ENCODE measurements around the gene ELL2.

ELL2 gene

DNA sequence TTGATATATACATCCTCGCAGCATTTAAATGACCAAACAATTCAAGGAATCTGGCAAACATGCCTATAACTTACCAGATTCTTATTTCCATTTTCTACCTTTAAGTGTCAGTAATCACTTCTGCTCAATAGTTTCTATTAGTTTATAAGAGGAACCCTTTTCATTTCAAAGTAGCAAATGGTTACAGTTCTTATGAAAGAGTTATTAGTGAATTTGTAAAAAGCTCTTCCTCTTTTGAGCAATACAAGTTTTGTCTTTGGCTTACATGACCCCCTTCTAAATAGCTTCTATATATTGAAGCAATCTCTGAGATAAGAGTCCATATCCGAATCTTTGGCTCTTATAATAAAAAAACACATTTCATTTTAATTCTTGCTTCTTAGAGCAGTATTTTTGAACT lies 42.0 kb downstream of the ELL2 start:
- DNase-seq (ENCODE audit: low read depth): peak; percentile 7
- H3K4me3 ChIP-seq (ENCODE audit: low read depth, low read length): no peak overlapping the region
- TF ChIP-seq MAX (IDR thresholded peaks at IDR 0.05; ENCODE audit: low read depth, low read length): no peak
- TF ChIP-seq CTCF (IDR thresholded peaks at IDR 0.05; ENCODE audit: low read depth, low read length): no peak
- TF ChIP-seq POLR2A (IDR thresholded peaks at IDR 0.05; ENCODE audit: extremely low read depth, insufficient read length): no peak
- TF ChIP-seq MYC (IDR thresholded peaks at IDR 0.05; ENCODE audit: low read depth, low read length): no peak

DNA sequence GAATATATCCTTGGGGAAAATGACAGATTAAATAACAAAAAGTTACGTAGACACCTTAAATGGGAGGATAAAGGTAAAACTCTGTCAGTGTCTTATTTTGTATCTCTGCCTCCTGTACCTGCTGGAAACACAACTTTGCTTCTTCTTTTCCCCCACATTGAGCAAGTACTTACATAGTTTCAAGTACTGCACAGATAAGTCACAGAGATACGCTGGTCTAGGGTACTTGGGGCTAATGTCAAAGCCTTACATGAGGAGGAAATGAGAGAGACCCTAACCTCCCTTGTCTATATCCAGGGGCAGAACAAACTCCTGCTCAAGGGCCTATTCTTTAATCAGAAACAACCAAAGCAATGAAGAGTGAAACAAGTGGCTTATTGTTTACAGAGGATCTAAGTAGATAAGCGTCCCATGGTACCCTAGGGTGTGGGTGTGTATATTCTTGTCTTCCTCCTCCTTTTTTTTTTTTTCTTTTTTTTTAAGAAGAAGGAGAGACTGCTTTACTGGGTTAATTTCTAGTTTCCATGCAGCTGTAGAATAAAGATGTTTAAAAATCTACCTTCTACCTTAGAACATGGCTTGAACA lies 43.1 kb downstream of the ELL2 start:
- no peak for TF ChIP-seq POLR2A (IDR thresholded peaks at IDR 0.05; ENCODE audit: extremely low read depth, insufficient read length)
- TF ChIP-seq MYC (IDR thresholded peaks at IDR 0.05; ENCODE audit: low read depth, low read length): no peak
- TF ChIP-seq MAX (IDR thresholded peaks at IDR 0.05; ENCODE audit: low read depth, low read length): no peak
- TF ChIP-seq CTCF (IDR thresholded peaks at IDR 0.05; ENCODE audit: low read depth, low read length): no peak
- DNase-seq (ENCODE audit: low read depth): no peak
- no peak overlapping the region for H3K4me3 ChIP-seq (ENCODE audit: low read depth, low read length)

DNA sequence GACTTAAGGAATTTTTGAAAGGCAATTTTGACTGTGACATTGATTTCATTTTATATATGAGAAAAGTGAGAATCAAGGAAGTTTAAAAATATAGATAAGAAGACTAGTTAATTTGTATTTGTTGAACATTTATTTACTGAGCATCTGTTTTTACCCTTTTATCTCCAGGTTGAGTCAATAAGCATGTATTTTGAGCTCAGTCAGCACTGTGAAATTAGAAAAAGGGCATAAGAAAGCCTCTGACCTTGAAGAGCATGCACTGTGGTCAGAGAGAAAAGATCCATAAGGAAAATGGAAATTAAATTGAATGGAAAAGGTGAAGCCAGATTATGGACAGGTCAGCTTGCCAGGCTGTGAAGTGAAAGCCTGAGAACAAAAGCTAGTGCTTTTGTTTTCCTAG lies 44.4 kb downstream of the ELL2 start:
- TF ChIP-seq MAX (IDR thresholded peaks at IDR 0.05; ENCODE audit: low read depth, low read length) (no peak), POLR2A (IDR thresholded peaks at IDR 0.05; ENCODE audit: extremely low read depth, insufficient read length) (no peak), MYC (IDR thresholded peaks at IDR 0.05; ENCODE audit: low read depth, low read length) (no peak), CTCF (IDR thresholded peaks at IDR 0.05; ENCODE audit: low read depth, low read length) (no peak)
- no peak for DNase-seq (ENCODE audit: low read depth)
- H3K4me3 ChIP-seq (ENCODE audit: low read depth, low read length): no peak overlapping the region

GRCh38 chr5:95916687-95917085 lies 45.0 kb downstream of the ELL2 start:
- peak; percentile 7 for DNase-seq (ENCODE audit: low read depth)
- TF ChIP-seq CTCF (IDR thresholded peaks at IDR 0.05; ENCODE audit: low read depth, low read length) (no peak), MYC (IDR thresholded peaks at IDR 0.05; ENCODE audit: low read depth, low read length) (no peak), MAX (IDR thresholded peaks at IDR 0.05; ENCODE audit: low read depth, low read length) (no peak), POLR2A (IDR thresholded peaks at IDR 0.05; ENCODE audit: extremely low read depth, insufficient read length) (no peak)
- H3K4me3 ChIP-seq (ENCODE audit: low read depth, low read length): no peak overlapping the region

DNA sequence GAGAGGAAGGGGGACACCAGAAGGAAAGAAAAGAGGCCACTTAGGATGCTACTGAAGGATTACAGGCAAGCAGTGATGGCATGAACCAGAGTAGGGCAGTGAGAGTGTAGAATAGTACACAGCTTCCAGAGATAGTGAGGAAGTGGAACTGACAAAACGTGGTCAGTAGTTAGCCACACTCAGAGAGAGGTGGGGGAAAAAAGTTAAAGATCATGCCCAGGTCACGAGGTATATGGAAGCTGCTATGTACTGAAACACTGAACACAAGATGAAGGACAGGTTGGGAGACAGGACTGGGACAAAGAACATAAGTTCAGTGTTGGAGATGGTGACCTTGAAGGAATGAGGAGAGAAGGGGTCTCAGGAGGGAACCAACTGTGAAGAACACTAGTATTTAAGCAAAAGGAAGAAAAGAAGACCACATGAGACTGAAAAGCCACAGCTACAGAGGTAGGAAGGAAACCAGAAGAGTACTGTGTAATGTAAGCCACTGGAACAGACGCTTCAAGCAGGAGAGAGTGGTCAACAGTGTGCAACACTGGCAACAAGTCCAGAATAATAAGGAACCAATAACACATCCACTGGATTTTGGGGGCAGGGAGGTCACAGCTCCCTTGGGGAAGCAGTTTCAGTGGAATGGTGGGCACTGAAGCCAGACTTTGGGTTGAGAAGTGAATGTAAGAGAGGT lies 45.5 kb downstream of the ELL2 start:
- TF ChIP-seq MYC (IDR thresholded peaks at IDR 0.05; ENCODE audit: low read depth, low read length): no peak
- no peak for TF ChIP-seq MAX (IDR thresholded peaks at IDR 0.05; ENCODE audit: low read depth, low read length)
- TF ChIP-seq POLR2A (IDR thresholded peaks at IDR 0.05; ENCODE audit: extremely low read depth, insufficient read length): no peak
- TF ChIP-seq CTCF (IDR thresholded peaks at IDR 0.05; ENCODE audit: low read depth, low read length): no peak
- DNase-seq (ENCODE audit: low read depth): peak; percentile 34
- H3K4me3 ChIP-seq (ENCODE audit: low read depth, low read length): no peak overlapping the region

Measured in NB4 (cell line).